ENCODE data around the gene EYS.

GRCh38 chr6:63858691-63859090 lies 1848.3 kb downstream of the EYS start:
- TF ChIP-seq GATA3 (IDR thresholded peaks at IDR 0.05; ENCODE audit: low read depth, low read length) (no peak), GATA2 (IDR thresholded peaks at IDR 0.05; ENCODE audit: low read depth, low read length) (no peak)

All from SH-SY5Y (cell line).